SU-DHL-6 (cell line): ENCODE data around the gene DCLK1.

Experiments used
- H2AFZ ChIP-seq: fragments of 200-600 bp; sonication (generic); 2 replicates; pipeline ENCODE4 v1.6.1; 2014; ENCODE audit warnings: low read depth, mild to moderate bottlenecking, moderate library complexity, mixed read lengths, antibody characterized with exemption, low read length; ENCODE audit not compliant: severe bottlenecking
- H3F3A ChIP-seq: fragments of 200-600 bp; shearing (Covaris generic); 2 replicates; pipeline ENCODE4 v1.6.0; 2016; ENCODE audit warnings: antibody characterized with exemption, mild to moderate bottlenecking; ENCODE audit not compliant: insufficient read depth
- H3K27ac ChIP-seq: fragments of 200-600 bp; sonication (generic); 2 replicates; pipeline ENCODE4 v1.5.1; 2016; ENCODE audit warnings: low read depth, mild to moderate bottlenecking, low read length, moderate library complexity, mixed read lengths
- H3K27me3 ChIP-seq: fragments of 200-600 bp; sonication (generic), shearing (Covaris generic); 2 replicates; pipeline ENCODE4 v1.6.0; 2014; ENCODE audit warnings: mild to moderate bottlenecking, low read length
- H3K36me3 ChIP-seq: fragments of 200-600 bp; sonication (generic); 2 replicates; pipeline ENCODE4 v1.6.1; 2014; ENCODE audit warnings: mild to moderate bottlenecking, low read length, mixed read lengths
- H3K4me2 ChIP-seq: fragments of 300-600, 200-600 bp; shearing (Covaris generic), sonication (generic); 2 replicates; pipeline ENCODE4 v1.6.0; 2014; ENCODE audit warnings: low read length, low read depth, mild to moderate bottlenecking; ENCODE audit not compliant: poor library complexity, severe bottlenecking
- H3K4me3 ChIP-seq: fragments of 200-600 bp; sonication (generic); 2 replicates; pipeline ENCODE4 v1.5.1; 2014; ENCODE audit warnings: antibody characterized with exemption, low read length, mild to moderate bottlenecking, mixed read lengths; ENCODE audit not compliant: insufficient read depth, poor library complexity, severe bottlenecking
- H3K79me2 ChIP-seq: fragments of 200-600 bp; sonication (generic); 2 replicates; pipeline ENCODE4 v1.6.1; 2014; ENCODE audit warnings: mild to moderate bottlenecking, low read length, moderate library complexity; ENCODE audit not compliant: insufficient read depth
- H3K9ac ChIP-seq: fragments of 200-600 bp; sonication (generic); 2 replicates; pipeline ENCODE4 v1.7.0; 2014; ENCODE audit warnings: mild to moderate bottlenecking, low read length
- H3K9me2 ChIP-seq: fragments of 200-600 bp; sonication (generic); replicated peaks from 2 replicates; pipeline ENCODE4 v1.6.1; 2014; ENCODE audit warnings: low read length; ENCODE audit not compliant: insufficient read depth
- H3K9me3 ChIP-seq: fragments of 200-600 bp; sonication (generic); 2 replicates; pipeline ENCODE4 v1.6.1; 2014; ENCODE audit warnings: low read length, mixed read lengths; ENCODE audit not compliant: insufficient read depth
- H4K20me1 ChIP-seq: fragments of 200-600 bp; sonication (generic); 2 replicates; pipeline ENCODE4 v1.6.1; 2014; ENCODE audit warnings: low read depth, mild to moderate bottlenecking, antibody characterized with exemption, low read length, moderate library complexity, mixed read lengths
- CTCF ChIP-seq: fragments of 200-600 bp; sonication (generic); IDR thresholded peaks from one replicate; pipeline ENCODE4 v1.5.1; 2017; ENCODE audit warnings: antibody characterized with exemption, mild to moderate bottlenecking, low read length, moderate library complexity; ENCODE audit not compliant: insufficient read depth, poor library complexity, severe bottlenecking
- EZH2phosphoT487 ChIP-seq: fragments of 200-600 bp; sonication (generic), shearing (Covaris generic); conservative IDR thresholded peaks from 2 replicates; pipeline ENCODE4 v1.6.1; 2018; ENCODE audit warnings: mild to moderate bottlenecking, antibody characterized with exemption, low read length, moderate library complexity, mixed read lengths

The DCLK1 gene

GRCh38 chr13:35988648-35989081 is 142.5 kb downstream of the DCLK1 start:
- Histone ChIP-seq H3K9ac (no peak overlapping the region), H3K4me2 (no peak overlapping the region), H3K79me2 (no peaks in the 10 kb centered on the region), H3K27ac (no peak overlapping the region), H3K36me3 (no peaks in the 10 kb centered on the region), H3K27me3 (no peaks in the 10 kb centered on the region), H3K9me3 (no peaks in the 10 kb centered on the region), H4K20me1 (no peaks in the 10 kb centered on the region), H3F3A (no peaks in the 10 kb centered on the region), H3K4me3 (no peak overlapping the region), H2AFZ (no peak overlapping the region), H3K9me2 (no peaks in the 10 kb centered on the region)
- TF ChIP-seq CTCF (no peak), EZH2phosphoT487 (no peak)

GRCh38 chr13:35987572-35988513 is 143.3 kb downstream of the DCLK1 start:
- Histone ChIP-seq H3K9ac (no peak overlapping the region), H3K27me3 (no peaks in the 10 kb centered on the region), H3K4me3 (no peak overlapping the region), H3K27ac (no peak overlapping the region), H2AFZ (no peak overlapping the region), H3K79me2 (no peaks in the 10 kb centered on the region), H4K20me1 (no peaks in the 10 kb centered on the region), H3F3A (no peaks in the 10 kb centered on the region), H3K36me3 (no peaks in the 10 kb centered on the region), H3K9me3 (no peaks in the 10 kb centered on the region), H3K4me2 (no peak overlapping the region), H3K9me2 (no peaks in the 10 kb centered on the region)
- TF ChIP-seq CTCF (no peak), EZH2phosphoT487 (no peak)

GRCh38 chr13:35984776-35985453 is 146.3 kb downstream of the DCLK1 start:
- no peak overlapping the region for H3K9ac ChIP-seq
- no peaks in the 10 kb centered on the region for H3K9me2 ChIP-seq
- no peaks in the 10 kb centered on the region for H3K27me3 ChIP-seq
- no peaks in the 10 kb centered on the region for H3K79me2 ChIP-seq
- no peaks in the 10 kb centered on the region for H4K20me1 ChIP-seq
- no peaks in the 10 kb centered on the region for H3K9me3 ChIP-seq
- no peak overlapping the region for H3K4me3 ChIP-seq
- no peaks in the 10 kb centered on the region for H3F3A ChIP-seq
- H3K36me3 ChIP-seq = no peaks in the 10 kb centered on the region
- H3K27ac ChIP-seq = no peak overlapping the region
- TF ChIP-seq EZH2phosphoT487 (no peak), CTCF (no peak)
- H3K4me2 ChIP-seq = no peak overlapping the region
- H2AFZ ChIP-seq = no peak overlapping the region
